Astrocyte (in vitro differentiated cells and primary cell): Measurements from ENCODE around the gene CNTNAP2. TPM values are rescaled to one million over a fixed set of nuclear protein-coding genes. Genes with fewer than 3 reads are reported as not detected.

Source experiments
- DNase-seq: peaks from one replicate; pipeline ENCODE4 v3.0.0-alpha.2; 2010; ENCODE audit warnings: low read depth
- FAIRE-seq: peaks from 2 replicates; lab custom pipeline; 2011; peaks lifted over from hg19 to GRCh38; lab: Jason Lieb, UNC
- H2AFZ ChIP-seq: 2 replicates; pipeline ENCODE4 v1.6.0; 2012; ENCODE audit warnings: low read depth, low read length, inconsistent platforms
- H3K27ac ChIP-seq: 2 replicates; pipeline ENCODE4 v1.5.1; 2011; ENCODE audit warnings: low read depth, low read length, inconsistent platforms
- H3K27me3 ChIP-seq: 2 replicates; pipeline ENCODE4 v1.6.0; 2011; ENCODE audit warnings: low read length, inconsistent platforms; ENCODE audit not compliant: insufficient read depth
- H3K36me3 ChIP-seq: 2 replicates; pipeline ENCODE4 v1.5.1; 2011; ENCODE audit warnings: low read length, inconsistent platforms; ENCODE audit not compliant: insufficient read depth
- H3K4me1 ChIP-seq: 2 replicates; pipeline ENCODE4 v1.5.1; 2011; ENCODE audit warnings: low read length, inconsistent platforms; ENCODE audit not compliant: insufficient read depth
- H3K4me2 ChIP-seq: 2 replicates; pipeline ENCODE4 v1.6.0; 2012; ENCODE audit warnings: low read length, inconsistent platforms
- H3K4me3 ChIP-seq: 2 replicates; pipeline ENCODE4 v1.5.1; 2011; ENCODE audit warnings: low read depth, mild to moderate bottlenecking, low read length, inconsistent platforms; ENCODE audit not compliant: insufficient read depth
- H3K79me2 ChIP-seq: 2 replicates; pipeline ENCODE4 v1.6.0; 2012; ENCODE audit warnings: mild to moderate bottlenecking, low read length, inconsistent platforms; ENCODE audit not compliant: insufficient read depth
- H3K9ac ChIP-seq: 2 replicates; pipeline ENCODE4 v1.6.0; 2012; ENCODE audit warnings: mild to moderate bottlenecking, low read length, inconsistent platforms
- H3K9me3 ChIP-seq: 2 replicates; pipeline ENCODE4 v1.5.1; 2012; ENCODE audit warnings: low read depth, mild to moderate bottlenecking, low read length, inconsistent platforms; ENCODE audit not compliant: insufficient read depth
- H4K20me1 ChIP-seq: 2 replicates; pipeline ENCODE4 v1.6.0; 2012; ENCODE audit warnings: low read length, inconsistent platforms; ENCODE audit not compliant: insufficient read depth
- H3K27ac Mint-ChIP-seq: one replicate; pipeline ENCODE4 v1.8.0; 2021; ENCODE audit warnings: mild to moderate bottlenecking, mixed read lengths; ENCODE audit not compliant: unreplicated experiment
- H3K27me3 Mint-ChIP-seq: one replicate; pipeline ENCODE4 v1.8.0; 2021; ENCODE audit warnings: low read depth, mixed read lengths; ENCODE audit not compliant: unreplicated experiment
- H3K36me3 Mint-ChIP-seq: one replicate; pipeline ENCODE4 v1.8.0; 2021; ENCODE audit warnings: low read depth, mixed read lengths; ENCODE audit not compliant: unreplicated experiment
- H3K4me1 Mint-ChIP-seq: one replicate; pipeline ENCODE4 v1.8.0; 2021; ENCODE audit warnings: low read depth, mixed read lengths; ENCODE audit not compliant: unreplicated experiment
- H3K4me3 Mint-ChIP-seq: one replicate; pipeline ENCODE4 v1.8.0; 2021; ENCODE audit warnings: mild to moderate bottlenecking, moderate library complexity, mixed read lengths; ENCODE audit not compliant: unreplicated experiment
- H3K9me3 Mint-ChIP-seq: one replicate; pipeline ENCODE4 v1.8.0; 2021; ENCODE audit warnings: mild to moderate bottlenecking, mixed read lengths; ENCODE audit not compliant: unreplicated experiment
- CTCF ChIP-seq: IDR thresholded peaks from 2 replicates; pipeline ENCODE4 v1.5.1; 2011; ENCODE audit warnings: low read depth, mild to moderate bottlenecking, inconsistent platforms, low read length, moderate library complexity; ENCODE audit not compliant: insufficient read depth
- EZH2 ChIP-seq: IDR thresholded peaks from 2 replicates; pipeline ENCODE4 v1.6.1; 2012; ENCODE audit warnings: mild to moderate bottlenecking, low read length, inconsistent platforms; ENCODE audit not compliant: insufficient read depth
- total RNA-seq: library from RNA; stranded (reverse); gene quantifications from 2 replicates; pipeline ENCODE4 v1.2.1, GENCODE V29; 2021

Gene CNTNAP2
- total RNA-seq, 1 donor from 2014 or later = 20.0 TPM

- Histone ChIP-seq H2AFZ (no peak overlapping the region), H3K9me3 (no peaks in the 10 kb centered on the region), H3K27ac (no peak overlapping the region), H3K4me1 (no peaks in the 10 kb centered on the region), H3K27me3 (no peaks in the 10 kb centered on the region), H3K4me3 (no peak overlapping the region), H4K20me1 (no peaks in the 10 kb centered on the region), H3K79me2 (no peaks in the 10 kb centered on the region), H3K9ac (no peak overlapping the region), H3K36me3 (no peaks in the 10 kb centered on the region), H3K4me2 (no peak overlapping the region)
- no peak for DNase-seq
- Mint-ChIP-seq H3K27ac (no peak overlapping the region), H3K27me3 (no peaks in the 10 kb centered on the region), H3K36me3 (no peaks in the 10 kb centered on the region), H3K4me1 (no peaks in the 10 kb centered on the region), H3K9me3 (no peaks in the 10 kb centered on the region), H3K4me3 (no peak overlapping the region)
- FAIRE-seq = no peak
- TF ChIP-seq CTCF = no peak
- TF ChIP-seq EZH2 = no peak
Measured at GRCh38 chr7:146731185-146731584, 614.6 kb downstream of the CNTNAP2 start.

GRCh38 chr7:146735992-146736391 is 619.4 kb downstream of the CNTNAP2 start:
- Mint-ChIP-seq H3K36me3 (no peaks in the 10 kb centered on the region), H3K4me3 (no peak overlapping the region), H3K27ac (no peak overlapping the region), H3K4me1 (no peaks in the 10 kb centered on the region), H3K27me3 (no peaks in the 10 kb centered on the region), H3K9me3 (no peaks in the 10 kb centered on the region)
- DNase-seq = no peak
- Histone ChIP-seq H3K9me3 (peaks cover 4% of the 10 kb centered on the region), H3K27ac (no peak overlapping the region), H3K4me1 (no peaks in the 10 kb centered on the region), H3K36me3 (no peaks in the 10 kb centered on the region), H3K4me2 (no peak overlapping the region), H3K4me3 (no peak overlapping the region), H3K79me2 (no peaks in the 10 kb centered on the region), H2AFZ (no peak overlapping the region), H3K27me3 (no peaks in the 10 kb centered on the region), H3K9ac (no peak overlapping the region), H4K20me1 (no peaks in the 10 kb centered on the region)
- TF ChIP-seq CTCF = no peak
- TF ChIP-seq EZH2 = no peak
- no peak for FAIRE-seq

GRCh38 chr7:146736446-146737190 is 620.0 kb downstream of the CNTNAP2 start:
- H3K4me1 Mint-ChIP-seq = no peaks in the 10 kb centered on the region
- H3K79me2 ChIP-seq = no peaks in the 10 kb centered on the region
- H3K36me3 Mint-ChIP-seq = no peaks in the 10 kb centered on the region
- no peak overlapping the region for H3K9ac ChIP-seq
- no peak overlapping the region for H3K27ac ChIP-seq
- FAIRE-seq = no peak
- TF ChIP-seq CTCF (no peak), EZH2 (no peak)
- H3K4me1 ChIP-seq = no peaks in the 10 kb centered on the region
- no peaks in the 10 kb centered on the region for H3K9me3 Mint-ChIP-seq
- no peak overlapping the region for H3K4me3 ChIP-seq
- no peaks in the 10 kb centered on the region for H3K36me3 ChIP-seq
- H3K9me3 ChIP-seq = peaks cover 4% of the 10 kb centered on the region
- no peaks in the 10 kb centered on the region for H3K27me3 ChIP-seq
- no peaks in the 10 kb centered on the region for H4K20me1 ChIP-seq
- no peak overlapping the region for H3K27ac Mint-ChIP-seq
- no peak for DNase-seq
- no peak overlapping the region for H3K4me3 Mint-ChIP-seq
- no peak overlapping the region for H3K4me2 ChIP-seq
- H3K27me3 Mint-ChIP-seq = no peaks in the 10 kb centered on the region
- H2AFZ ChIP-seq = no peak overlapping the region
